HEK293 (cell line): ENCODE results near the gene EXOSC2.

Experiments used
- GLI2 ChIP-seq: fragments of 450-650 bp; formaldehyde crosslinking; IDR thresholded peaks from 2 replicates; pipeline ENCODE4; 2017; ENCODE audit warnings: missing biosample characterization, missing genetic modification characterization, low read depth, borderline replicate concordance
- ZNF112 ChIP-seq: fragments of 450-650 bp; formaldehyde crosslinking; IDR thresholded peaks from 2 replicates; pipeline ENCODE4 v1.5.0; 2017; ENCODE audit warnings: missing biosample characterization, missing genetic modification characterization
- ZNF324 ChIP-seq: fragments of 450-650 bp; formaldehyde crosslinking; IDR thresholded peaks from 2 replicates; pipeline ENCODE4 v1.5.1; 2016; ENCODE audit warnings: missing biosample characterization, missing genetic modification characterization
- ZNF830 ChIP-seq: fragments of 450-650 bp; IDR thresholded peaks from 2 replicates; pipeline ENCODE4 v1.5.0; 2018; ENCODE audit warnings: missing biosample characterization, missing genetic modification characterization, low read depth, mild to moderate bottlenecking, moderate library complexity
- TF ChIP-seq, protein P1 (sequence below): fragments of 450-650 bp; formaldehyde crosslinking; IDR thresholded peaks from 2 replicates; pipeline ENCODE4 v1.5.1; 2016; ENCODE audit warnings: missing biosample characterization, missing genetic modification characterization
- TF ChIP-seq, protein P2 (sequence below): fragments of 450-650 bp; formaldehyde crosslinking; IDR thresholded peaks from 2 replicates; pipeline ENCODE4 v1.5.1; 2016; ENCODE audit warnings: missing biosample characterization, missing genetic modification characterization
- TF ChIP-seq, protein P3 (sequence below): fragments of 450-650 bp; formaldehyde crosslinking; IDR thresholded peaks from 2 replicates; pipeline ENCODE4 v1.5.1; 2016; ENCODE audit warnings: missing biosample characterization, missing genetic modification characterization

DNA sequence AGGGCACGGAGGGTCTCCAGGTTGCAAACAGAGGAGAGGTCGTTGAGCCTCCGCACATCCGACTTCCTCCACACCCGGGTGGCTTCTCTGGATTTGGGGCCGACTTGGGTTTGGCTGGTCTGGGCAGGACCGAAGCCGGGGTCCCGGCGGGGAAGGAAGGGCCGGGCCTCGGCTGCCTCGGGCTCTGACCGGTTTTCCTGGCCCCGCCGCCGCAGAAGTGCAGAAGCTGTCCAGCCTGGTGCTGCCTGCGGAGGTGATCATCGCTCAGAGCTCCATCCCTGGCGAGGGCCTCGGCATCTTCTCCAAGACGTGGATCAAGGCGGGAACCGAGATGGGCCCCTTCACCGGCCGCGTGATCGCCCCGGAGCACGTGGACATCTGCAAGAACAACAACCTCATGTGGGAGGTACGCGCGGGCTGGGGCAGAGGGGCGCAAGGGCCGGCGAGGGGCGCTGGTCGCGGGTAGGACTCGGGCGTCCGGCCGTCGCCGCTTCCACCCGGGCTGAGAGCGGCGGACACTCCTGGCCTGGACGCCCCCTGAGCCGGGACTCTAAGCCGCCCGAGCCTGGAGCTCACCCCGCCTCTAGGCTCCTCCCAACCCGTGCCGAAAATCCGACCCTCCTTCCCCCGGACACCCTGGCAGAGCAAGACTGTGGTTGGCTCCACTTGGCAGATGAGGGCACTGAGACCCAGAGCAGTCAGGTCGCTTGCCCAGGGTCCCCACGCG is 27.0 kb upstream of the EXOSC2 start:
- TF ChIP-seq ZNF324 (tag by site-specific recombination) (no peak), ZNF112 (no peak), GLI2 (tag by site-specific recombination) (no peak), ZNF830 (tag by site-specific recombination) (no peak)
- TF ChIP-seq, protein P1, sequence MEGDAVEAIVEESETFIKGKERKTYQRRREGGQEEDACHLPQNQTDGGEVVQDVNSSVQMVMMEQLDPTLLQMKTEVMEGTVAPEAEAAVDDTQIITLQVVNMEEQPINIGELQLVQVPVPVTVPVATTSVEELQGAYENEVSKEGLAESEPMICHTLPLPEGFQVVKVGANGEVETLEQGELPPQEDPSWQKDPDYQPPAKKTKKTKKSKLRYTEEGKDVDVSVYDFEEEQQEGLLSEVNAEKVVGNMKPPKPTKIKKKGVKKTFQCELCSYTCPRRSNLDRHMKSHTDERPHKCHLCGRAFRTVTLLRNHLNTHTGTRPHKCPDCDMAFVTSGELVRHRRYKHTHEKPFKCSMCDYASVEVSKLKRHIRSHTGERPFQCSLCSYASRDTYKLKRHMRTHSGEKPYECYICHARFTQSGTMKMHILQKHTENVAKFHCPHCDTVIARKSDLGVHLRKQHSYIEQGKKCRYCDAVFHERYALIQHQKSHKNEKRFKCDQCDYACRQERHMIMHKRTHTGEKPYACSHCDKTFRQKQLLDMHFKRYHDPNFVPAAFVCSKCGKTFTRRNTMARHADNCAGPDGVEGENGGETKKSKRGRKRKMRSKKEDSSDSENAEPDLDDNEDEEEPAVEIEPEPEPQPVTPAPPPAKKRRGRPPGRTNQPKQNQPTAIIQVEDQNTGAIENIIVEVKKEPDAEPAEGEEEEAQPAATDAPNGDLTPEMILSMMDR (tag by site-specific recombination), result no peak
- TF ChIP-seq, protein P2, sequence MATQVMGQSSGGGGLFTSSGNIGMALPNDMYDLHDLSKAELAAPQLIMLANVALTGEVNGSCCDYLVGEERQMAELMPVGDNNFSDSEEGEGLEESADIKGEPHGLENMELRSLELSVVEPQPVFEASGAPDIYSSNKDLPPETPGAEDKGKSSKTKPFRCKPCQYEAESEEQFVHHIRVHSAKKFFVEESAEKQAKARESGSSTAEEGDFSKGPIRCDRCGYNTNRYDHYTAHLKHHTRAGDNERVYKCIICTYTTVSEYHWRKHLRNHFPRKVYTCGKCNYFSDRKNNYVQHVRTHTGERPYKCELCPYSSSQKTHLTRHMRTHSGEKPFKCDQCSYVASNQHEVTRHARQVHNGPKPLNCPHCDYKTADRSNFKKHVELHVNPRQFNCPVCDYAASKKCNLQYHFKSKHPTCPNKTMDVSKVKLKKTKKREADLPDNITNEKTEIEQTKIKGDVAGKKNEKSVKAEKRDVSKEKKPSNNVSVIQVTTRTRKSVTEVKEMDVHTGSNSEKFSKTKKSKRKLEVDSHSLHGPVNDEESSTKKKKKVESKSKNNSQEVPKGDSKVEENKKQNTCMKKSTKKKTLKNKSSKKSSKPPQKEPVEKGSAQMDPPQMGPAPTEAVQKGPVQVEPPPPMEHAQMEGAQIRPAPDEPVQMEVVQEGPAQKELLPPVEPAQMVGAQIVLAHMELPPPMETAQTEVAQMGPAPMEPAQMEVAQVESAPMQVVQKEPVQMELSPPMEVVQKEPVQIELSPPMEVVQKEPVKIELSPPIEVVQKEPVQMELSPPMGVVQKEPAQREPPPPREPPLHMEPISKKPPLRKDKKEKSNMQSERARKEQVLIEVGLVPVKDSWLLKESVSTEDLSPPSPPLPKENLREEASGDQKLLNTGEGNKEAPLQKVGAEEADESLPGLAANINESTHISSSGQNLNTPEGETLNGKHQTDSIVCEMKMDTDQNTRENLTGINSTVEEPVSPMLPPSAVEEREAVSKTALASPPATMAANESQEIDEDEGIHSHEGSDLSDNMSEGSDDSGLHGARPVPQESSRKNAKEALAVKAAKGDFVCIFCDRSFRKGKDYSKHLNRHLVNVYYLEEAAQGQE (tag by site-specific recombination), result no peak
- TF ChIP-seq, protein P3, sequence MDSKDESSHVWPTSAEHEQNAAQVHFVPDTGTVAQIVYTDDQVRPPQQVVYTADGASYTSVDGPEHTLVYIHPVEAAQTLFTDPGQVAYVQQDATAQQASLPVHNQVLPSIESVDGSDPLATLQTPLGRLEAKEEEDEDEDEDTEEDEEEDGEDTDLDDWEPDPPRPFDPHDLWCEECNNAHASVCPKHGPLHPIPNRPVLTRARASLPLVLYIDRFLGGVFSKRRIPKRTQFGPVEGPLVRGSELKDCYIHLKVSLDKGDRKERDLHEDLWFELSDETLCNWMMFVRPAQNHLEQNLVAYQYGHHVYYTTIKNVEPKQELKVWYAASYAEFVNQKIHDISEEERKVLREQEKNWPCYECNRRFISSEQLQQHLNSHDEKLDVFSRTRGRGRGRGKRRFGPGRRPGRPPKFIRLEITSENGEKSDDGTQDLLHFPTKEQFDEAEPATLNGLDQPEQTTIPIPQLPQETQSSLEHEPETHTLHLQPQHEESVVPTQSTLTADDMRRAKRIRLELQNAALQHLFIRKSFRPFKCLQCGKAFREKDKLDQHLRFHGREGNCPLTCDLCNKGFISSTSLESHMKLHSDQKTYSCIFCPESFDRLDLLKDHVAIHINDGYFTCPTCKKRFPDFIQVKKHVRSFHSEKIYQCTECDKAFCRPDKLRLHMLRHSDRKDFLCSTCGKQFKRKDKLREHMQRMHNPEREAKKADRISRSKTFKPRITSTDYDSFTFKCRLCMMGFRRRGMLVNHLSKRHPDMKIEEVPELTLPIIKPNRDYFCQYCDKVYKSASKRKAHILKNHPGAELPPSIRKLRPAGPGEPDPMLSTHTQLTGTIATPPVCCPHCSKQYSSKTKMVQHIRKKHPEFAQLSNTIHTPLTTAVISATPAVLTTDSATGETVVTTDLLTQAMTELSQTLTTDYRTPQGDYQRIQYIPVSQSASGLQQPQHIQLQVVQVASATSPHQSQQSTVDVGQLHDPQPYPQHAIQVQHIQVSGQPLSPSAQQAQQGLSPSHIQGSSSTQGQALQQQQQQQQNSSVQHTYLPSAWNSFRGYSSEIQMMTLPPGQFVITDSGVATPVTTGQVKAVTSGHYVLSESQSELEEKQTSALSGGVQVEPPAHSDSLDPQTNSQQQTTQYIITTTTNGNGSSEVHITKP (tag by site-specific recombination), result no peak
